GM12878 (cell line): ENCODE measurements around the gene PTGIS.

Experiments
- ATF3 ChIP-seq: IDR thresholded peaks from 2 replicates; pipeline ENCODE4 v1.6.1; 2011; ENCODE audit warnings: low read depth, mild to moderate bottlenecking, low read length, moderate library complexity, borderline replicate concordance; ENCODE audit errors: extremely low read depth
- EZH2 ChIP-seq: IDR thresholded peaks from 2 replicates; pipeline ENCODE4 v1.6.1; 2012; ENCODE audit warnings: low read depth, mild to moderate bottlenecking, control low read depth, inconsistent platforms, low read length, borderline replicate concordance; ENCODE audit not compliant: control insufficient read depth
- POLR2A ChIP-seq: IDR thresholded peaks from 2 replicates; pipeline ENCODE4 v1.6.1; 2011; ENCODE audit warnings: low read depth, mild to moderate bottlenecking, low read length
- WRNIP1 ChIP-seq: IDR thresholded peaks from 2 replicates; pipeline ENCODE4 v1.6.1; 2011; ENCODE audit warnings: low read depth, low read length, improper control_type of control experiment, borderline replicate concordance
- YY1 ChIP-seq: IDR thresholded peaks from 2 replicates; pipeline ENCODE4 v1.6.1; 2011; ENCODE audit warnings: low read depth, mild to moderate bottlenecking, low read length
- TF ChIP-seq, protein P1 (sequence below), 3 experiments: IDR thresholded peaks in 2 of 3; conservative IDR thresholded peaks in 1 of 3; 2 replicates each; pipeline ENCODE4 v1.5.1; 2011; ENCODE audit warnings: low read depth in 3 of 3, low read length in 3 of 3, mild to moderate bottlenecking in 3 of 3, control low read depth in 2 of 3, moderate library complexity in 2 of 3, inconsistent platforms in 1 of 3, mixed read lengths in 1 of 3; ENCODE audit not compliant: control insufficient read depth in 2 of 3, insufficient read depth in 1 of 3; ENCODE audit errors: extremely low read depth in 1 of 3

DNA sequence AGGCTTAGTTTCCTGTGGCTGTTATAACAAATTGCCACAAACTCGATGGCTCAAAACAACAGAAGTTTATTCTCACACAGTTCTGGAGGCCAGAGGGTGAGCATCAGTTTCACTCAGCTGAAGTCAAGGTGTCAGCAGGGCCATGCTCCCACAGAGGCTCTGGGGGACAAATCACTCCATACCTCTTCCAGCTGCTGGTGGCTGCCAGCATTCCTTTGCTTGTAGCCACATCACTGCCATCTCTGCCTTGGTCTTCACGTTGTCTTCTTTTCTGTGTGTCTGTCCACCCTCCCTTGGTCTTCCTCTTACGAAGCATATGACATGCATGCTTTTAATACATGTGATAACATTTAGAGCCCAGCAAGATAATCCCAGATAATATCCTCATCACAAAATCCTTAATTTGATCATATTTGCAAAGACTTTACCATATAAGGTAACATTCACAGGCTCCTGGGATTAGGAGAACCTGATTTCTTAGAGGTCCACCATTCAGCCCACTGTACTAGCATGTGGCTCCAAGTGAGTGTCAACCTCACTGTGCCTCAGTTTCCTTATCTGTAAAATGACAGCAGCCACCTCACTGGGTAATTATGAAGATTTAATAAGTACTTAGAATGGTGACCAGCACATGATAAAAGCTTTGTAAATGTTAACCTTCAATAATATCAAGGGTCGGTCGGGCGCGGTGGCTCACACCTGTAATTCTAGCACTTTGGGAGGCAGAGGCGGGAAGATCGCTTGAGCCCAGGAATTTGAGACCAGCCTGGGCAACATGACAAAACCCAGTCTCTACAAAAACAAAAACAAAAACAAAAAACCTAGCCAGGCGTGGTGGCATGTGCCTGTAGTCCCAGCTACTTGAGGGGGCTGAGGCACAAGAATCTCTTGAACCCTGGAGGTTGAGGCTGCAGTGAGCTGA lies 14.7 kb upstream of the PTGIS start:
- TF ChIP-seq EZH2: no peak
- no peak for TF ChIP-seq ATF3
- no peak for TF ChIP-seq YY1
- TF ChIP-seq, protein P1, sequence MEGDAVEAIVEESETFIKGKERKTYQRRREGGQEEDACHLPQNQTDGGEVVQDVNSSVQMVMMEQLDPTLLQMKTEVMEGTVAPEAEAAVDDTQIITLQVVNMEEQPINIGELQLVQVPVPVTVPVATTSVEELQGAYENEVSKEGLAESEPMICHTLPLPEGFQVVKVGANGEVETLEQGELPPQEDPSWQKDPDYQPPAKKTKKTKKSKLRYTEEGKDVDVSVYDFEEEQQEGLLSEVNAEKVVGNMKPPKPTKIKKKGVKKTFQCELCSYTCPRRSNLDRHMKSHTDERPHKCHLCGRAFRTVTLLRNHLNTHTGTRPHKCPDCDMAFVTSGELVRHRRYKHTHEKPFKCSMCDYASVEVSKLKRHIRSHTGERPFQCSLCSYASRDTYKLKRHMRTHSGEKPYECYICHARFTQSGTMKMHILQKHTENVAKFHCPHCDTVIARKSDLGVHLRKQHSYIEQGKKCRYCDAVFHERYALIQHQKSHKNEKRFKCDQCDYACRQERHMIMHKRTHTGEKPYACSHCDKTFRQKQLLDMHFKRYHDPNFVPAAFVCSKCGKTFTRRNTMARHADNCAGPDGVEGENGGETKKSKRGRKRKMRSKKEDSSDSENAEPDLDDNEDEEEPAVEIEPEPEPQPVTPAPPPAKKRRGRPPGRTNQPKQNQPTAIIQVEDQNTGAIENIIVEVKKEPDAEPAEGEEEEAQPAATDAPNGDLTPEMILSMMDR (IDR thresholded peaks at IDR 0.05 in 2 of 3, conservative IDR thresholded peaks at IDR 0.05 in 1 of 3; ENCODE audit: control insufficient read depth in 2 of 3, extremely low read depth in 1 of 3, insufficient read depth in 1 of 3, low read depth in 3 of 3, low read length in 3 of 3): no peak
- no peak for TF ChIP-seq POLR2A
- TF ChIP-seq WRNIP1: no peak
